ENCODE data around the gene PLAC9.
A peak's percentile ranks its signal among the peaks of the same experiment; 100 is the strongest.

The PLAC9 gene

DNA sequence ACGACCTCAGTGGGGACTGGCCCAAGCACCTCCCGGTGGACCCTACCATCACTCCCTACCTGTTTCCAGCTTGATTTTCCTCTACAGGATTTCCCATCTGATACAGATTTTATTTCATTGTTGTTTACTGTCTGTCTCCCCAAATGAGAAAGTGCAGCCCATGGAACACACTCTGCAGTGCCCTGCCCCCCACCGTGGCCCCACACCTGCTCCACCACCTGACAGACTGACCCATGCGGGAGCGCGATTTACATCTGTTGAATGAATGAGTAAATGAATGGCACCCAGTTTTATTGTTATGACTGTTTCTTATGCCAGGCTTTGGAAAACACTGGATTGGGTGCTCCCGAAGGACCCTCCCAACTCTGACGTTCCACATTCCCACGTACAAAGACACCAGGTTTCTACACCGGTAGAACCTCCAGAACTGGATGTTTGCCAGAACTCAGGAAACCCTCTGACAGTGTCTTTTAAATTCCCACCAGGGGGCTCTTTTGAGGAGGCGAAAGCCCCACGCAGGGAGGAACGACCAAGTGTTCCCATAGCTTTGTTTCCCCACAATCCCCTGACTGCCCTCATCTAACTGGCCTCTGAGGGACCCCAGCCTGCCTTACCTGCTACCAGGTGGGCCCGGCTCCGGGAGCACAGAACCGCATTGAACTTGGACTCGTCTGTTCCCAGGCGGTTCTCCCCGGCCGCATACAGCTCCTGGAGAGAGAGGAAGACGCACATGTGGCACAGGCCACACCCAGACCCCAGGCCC, 29.0 kb downstream of the PLAC9 start:
- no peak for DNase-seq

DNA sequence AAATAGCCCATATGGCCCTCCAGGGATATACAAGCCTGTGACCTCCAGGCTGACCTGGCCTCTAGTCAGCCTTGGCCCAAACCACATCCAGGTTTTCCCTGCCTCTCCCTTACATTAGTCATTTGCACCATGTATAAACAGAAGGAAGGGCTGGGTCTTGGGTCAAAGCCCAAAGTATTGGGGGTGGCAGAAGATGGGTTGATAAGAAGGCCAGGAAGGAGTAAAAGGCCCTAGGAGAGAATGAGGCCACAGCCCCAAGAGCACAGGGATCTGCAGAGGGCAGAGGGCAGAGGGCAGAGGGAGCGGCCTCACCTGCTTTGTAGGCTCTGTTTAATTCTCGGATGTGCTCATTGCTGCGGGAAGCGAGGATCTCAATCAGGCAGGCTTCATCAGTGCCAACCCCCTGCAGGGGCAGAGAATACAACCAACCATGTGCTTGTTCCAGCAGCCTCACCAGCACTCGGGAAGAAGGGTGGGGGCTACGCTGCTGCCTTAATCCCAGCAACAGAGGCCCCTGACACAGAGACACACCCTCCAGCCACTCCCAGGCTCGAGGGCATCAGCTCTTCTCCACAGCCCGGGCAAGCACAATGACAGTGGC, 31.3 kb downstream of the PLAC9 start:
- peak; percentile 76 for DNase-seq

DNA sequence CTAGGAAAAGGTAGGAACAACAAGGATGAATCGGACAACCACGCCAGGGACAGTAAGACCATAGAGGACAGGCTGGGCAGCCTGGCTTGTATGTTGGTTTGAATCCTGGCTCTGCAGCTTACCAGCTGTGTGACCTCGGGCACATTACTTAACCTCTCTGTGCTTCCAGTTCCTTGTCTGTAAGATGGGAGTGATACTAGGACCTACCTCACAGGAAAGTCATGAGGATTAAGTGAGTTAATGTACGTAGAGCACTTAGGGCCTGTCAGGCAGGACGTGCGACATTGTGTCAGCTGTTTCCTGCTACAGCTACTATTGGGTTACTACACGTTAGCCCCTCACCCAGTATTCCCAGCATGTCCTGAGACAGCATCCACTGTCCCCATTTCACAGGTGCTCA, 32.1 kb downstream of the PLAC9 start:
- no peak for DNase-seq

DNA sequence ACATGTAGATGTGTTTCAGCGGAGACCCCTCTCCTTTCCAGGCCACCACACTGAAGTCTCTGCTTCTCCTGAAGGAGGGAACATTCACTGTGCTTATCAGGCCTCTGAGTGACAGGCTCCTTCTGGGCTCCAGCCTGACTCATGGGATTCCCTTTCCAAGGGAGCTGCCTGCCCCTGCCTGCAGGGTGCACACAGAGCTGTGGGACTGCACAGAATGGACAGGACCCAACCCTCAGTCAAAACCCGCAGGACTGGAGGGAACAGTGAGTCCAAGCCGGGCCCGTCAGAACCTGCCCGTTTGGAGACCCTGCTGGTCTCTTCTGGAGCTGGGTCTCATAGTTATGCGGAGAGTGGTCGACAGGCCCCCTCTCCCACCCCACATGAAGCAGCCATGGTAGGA, 32.6 kb downstream of the PLAC9 start:
- peak; percentile 67 for DNase-seq

DNA sequence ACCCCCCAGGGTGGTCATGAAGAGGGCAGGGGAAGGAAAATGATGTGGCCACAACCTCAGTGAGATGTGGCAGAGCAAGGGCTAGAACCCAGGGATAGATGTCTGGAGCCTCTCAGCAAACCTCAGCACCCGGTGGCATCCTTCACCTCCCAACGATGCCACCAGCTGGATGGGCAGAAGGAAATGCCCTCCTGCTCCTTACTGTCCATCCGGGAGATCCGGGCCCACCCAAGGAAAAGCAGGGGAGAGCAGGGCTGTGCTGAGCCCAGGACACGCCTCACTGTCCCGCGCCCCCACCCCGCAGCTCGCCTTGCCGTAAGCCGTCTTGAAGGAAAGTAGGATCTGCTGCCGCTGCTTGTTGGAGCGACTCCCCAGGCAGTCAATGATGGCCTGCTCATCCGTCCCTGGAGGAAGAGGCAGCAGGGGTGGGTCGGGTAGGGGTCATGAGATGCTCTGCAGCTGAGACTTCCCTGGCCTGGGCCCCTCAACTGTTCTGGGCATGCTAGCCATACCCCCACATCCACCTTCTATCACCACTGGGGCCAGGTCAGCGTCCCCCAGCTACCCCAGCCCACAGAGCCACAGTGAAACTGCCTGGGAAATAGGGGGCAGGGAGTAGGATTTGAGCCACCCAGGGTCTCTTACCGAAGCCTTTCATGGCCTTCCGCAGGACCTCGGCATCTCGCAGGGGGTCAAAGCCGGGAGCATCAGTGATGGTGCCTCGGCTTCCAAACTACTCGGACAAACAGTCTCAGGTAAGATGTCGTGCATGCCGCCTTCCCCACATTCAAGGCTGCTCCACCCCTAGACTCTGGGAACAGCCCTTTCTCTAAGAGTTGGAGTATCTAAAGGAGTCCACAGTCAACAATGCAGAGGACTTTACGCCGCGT, 34.3 kb downstream of the PLAC9 start:
- DNase-seq: no peak

DNA sequence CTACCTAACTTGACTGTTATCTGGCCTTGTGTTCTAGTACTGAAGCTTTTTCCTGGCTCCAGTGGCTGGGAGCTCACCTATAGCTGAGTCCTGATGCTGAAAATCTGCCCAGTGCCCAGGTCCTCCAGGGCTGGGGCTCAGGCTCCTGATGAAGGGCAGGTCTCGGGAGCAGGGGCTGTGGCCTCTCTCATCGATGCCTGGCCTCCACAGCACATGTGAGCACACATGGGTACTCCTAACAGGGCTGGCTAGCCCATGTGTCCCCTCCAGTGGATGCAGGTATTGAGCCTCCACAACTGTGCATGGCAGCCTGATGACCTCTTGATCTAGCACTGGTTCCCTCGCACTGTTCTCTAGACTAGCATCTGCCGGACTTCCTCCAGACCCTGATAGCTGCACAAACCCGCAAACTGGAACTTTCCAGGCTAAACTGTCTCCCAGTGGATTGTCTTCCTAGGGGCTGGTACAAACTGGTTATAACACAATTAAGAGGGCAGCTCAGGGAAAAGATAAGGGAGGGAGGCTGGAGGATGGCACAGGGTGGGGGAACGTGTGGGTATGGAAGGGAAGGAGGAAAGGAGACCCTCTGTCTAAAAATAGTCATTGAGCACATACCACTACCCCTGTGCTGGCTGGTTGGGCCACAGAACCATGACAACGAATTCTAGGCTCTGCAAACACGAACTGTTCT, 35.1 kb downstream of the PLAC9 start:
- DNase-seq: no peak

DNA sequence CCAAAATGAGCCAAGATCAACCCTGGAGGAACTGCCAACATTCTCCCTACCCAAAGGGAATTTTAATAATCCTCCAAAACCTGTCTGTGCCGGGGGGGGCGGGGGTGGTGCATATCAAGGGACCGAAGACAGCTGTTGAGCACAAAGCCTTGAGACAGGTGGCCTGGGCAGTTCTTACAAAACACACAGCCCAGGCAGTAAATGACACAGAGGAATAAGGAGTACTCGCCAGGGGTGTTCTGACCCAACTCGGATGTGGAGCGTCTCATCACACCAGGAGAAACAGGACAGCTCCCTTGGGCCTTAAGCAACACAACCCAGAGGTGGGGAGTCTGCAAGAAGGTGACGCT, 35.6 kb downstream of the PLAC9 start:
- DNase-seq: no peak

DNA sequence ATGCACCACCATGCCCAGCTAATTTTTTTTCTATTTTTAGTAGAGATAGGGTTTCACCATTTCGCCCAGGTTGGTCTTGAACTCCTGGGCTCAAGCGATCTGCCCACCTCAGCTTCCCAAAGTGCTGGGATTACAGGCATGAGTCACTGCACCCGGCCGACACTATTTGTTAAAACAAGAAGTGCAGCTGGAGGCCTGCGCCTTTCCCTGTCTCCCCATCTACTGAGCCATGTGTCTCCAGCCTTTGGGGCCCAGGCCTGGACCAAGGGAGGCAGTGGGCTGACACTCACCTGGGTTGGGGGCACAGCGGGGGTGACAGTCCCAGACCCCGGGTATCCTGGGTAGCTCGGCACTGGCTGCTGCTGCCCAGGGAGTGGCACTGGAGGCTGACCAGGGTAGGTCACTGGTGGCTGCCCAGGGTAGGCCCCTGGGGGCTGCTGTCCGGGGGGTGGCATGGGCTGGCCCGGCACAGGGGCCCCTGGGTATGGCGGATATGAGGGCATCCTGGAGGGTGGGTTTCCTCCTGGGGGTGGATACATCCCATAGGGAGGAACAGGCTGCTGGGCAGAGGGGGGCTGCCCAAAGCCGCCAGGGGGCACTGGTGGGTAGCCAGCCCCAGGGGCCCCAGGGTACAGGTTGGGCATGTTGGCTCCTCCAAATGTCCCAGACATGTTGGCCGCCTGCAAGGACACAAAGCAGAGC, 36.3 kb downstream of the PLAC9 start:
- DNase-seq: no peak

DNA sequence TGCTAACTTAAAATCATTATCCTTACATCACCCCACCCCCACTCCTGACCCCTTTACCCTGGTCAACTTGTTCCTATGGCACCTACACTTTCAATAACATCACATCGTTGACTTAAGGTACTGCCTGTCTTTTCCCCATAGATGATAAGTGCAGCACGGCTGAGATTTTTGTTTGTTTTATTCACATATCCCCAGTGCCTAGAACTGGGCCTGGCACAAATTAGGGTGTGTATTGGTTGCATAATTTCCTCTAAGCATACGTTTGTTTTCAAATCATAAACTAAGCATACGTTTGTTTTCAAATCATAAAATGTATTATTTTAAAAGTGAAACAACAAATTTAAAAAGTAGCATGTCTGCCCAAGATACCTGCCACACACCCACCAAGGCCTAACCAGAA, 37.5 kb downstream of the PLAC9 start:
- no peak for DNase-seq

DNA sequence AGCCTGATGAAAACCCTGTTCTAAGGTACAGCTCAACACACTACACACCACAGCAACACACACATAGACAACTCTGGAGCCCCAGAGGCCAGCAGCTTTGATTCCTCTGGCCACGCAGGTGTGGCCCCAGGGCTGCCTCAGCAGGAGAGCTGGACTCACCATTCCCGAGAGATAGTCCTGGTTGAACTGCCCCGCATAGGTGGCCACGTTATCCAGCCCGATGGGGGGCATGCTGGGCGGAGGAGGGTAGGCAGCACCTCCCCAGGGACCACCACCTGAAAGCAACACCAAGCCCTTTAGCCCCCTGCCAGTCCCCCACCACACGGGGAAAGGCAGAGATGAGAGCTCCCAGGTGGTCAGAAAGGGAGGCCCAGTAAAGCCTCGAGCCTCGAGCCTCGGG, 38.1 kb downstream of the PLAC9 start:
- DNase-seq: no peak

DNA sequence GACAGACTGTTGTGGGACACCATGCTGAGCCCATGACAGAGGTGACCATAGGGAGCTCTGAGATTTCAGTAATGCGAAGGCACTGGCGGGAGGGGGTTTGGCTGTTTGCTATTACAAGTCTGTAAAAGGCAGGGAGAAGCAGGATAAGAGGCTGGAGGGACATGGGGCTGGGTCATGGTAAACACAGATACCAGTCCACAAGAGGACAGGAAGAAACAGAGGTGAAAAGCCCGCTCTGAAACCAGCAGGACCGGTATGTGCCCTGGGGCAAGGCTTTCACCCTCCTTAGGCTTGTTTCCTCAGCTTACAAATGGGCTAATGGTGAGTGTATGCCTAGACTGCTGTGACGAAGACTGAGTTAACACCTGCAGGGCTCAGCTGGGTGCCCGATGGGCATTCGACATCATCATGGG, 38.7 kb downstream of the PLAC9 start:
- DNase-seq: no peak

DNA sequence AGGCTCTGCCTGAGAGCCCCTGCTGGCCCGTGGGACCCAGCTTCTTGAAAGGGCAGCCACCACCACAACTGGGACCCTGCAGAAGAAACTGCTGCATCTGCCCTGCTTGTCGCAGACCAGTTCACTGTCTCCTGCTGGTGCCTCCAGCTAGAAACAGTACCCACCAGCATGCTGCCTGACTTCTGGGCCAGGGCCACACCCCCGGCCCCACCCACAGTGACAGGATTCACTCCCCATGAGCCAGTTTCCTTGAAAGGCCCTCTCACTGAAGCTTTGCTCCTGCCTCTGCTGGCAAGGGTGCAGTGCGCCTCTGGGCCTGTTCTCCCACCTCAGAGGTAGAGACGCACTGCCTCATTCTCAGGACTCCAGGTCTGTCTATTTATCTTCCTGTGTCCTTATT, 40.4 kb downstream of the PLAC9 start:
- no peak for DNase-seq

DNA sequence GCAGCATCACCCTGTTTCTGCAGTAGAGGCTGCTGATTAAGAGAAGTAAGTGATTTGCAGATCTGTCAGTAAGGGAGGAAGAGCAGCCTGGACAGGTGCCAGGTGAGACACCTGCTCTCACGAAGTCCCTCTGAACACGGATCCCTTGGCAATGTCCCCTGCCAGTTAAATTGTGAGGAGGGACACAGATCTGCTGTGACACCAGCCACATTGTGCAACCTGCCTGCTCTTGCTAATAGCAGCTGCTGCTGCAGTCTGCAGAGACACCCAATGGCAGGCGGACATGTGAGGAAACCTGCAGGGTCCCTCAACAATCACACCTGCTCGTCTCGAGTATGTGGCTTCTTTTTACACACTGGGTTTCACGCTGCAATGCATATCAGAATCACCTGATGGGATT, 40.9 kb downstream of the PLAC9 start:
- no peak for DNase-seq

DNA sequence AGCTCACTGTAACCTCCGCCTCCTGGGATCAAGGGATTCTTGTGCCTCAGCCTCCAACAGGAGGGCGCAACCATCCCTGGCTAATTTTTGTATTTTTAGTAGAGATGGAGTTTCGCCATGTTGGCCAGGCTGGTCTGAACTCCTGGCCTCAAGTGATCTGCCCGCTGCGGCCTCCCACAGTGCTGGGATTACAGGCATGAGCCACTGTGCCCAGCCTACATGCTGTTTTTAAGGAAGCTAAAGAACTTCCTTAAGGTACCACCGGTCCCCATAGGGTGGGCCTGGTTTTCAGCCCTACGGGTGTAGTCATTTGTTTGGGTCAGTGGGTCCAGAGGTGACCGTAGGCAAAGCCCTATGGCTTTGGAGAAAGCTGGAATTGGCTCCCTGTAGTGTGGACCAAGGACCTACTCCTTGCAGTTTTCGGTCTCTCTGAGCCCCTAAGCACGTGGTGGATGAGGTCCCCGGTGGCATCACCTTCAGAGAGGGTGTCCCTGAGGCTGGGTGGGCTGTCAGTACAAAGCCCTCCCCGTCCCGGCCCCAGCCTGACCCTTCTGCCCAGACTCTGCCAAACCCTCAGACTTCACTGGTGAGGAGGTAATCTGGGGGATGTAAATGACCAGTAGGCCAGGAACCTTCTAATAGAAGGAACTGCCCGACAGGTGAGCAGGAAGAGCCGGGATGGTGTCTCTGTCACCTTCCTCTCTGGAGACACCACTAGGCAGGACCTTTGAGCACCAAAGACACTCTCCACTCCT, 42.3 kb downstream of the PLAC9 start:
- DNase-seq: no peak

DNA sequence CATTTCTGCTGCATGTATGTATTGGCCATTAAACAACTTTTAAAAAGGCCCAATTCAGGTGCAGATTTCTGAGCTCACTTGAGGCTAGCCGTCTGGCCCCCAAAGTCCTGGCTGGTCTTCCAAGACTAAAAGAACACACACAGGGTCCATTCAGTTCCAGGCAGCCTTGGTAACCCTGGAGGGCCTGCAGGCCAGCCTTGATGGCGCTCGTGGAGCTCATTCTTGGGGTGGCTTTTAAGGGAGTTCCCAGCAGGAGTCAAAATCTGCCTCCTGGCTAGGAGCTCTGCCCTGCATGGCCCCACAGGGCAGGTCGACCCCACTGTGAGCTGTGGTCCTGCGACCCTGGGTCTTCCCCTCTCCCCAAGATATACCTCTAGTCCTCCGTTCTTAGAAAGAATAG, 44.0 kb downstream of the PLAC9 start:
- DNase-seq: no peak

DNA sequence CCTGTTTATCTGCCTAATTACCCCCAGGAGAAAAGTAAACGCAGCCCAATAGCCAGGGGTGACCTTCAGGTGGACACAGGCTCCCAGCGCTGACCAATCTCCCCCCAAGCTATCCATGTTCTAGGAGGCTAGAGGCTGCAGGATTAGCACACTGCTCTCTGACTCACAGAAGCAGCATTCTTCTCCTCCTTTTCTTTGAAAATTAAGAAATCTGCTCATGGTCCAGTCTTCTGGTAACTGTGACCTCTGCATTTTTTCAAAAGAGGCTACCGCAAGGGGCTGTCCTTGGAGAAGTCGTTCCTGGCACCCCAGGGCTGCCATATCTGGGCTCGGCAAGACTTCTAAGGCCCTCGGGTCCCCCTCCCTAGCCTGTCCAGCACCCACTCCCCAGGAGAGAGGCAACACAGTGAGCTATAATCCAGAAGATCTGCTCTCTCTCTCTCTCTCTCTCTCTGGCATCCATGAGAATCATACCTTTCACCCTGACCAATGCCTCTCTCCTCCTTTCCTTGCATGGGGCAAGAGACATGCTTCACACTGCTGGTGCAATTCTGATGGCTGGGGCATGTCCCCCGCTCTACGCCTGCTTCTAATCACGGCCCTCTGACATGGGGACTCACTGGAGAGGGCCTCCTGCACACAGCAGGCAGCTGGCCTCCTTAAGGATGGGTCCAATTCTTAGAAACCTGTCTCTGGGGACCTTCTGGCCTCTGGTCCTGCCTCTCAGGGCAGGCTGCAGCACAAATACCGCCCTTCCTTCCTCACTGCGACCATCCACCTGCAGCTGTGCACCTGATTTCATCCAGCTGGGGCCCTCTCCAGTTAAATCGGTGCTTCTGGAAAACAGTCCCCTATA, 45.5 kb downstream of the PLAC9 start:
- peak; percentile 41 for DNase-seq

DNA sequence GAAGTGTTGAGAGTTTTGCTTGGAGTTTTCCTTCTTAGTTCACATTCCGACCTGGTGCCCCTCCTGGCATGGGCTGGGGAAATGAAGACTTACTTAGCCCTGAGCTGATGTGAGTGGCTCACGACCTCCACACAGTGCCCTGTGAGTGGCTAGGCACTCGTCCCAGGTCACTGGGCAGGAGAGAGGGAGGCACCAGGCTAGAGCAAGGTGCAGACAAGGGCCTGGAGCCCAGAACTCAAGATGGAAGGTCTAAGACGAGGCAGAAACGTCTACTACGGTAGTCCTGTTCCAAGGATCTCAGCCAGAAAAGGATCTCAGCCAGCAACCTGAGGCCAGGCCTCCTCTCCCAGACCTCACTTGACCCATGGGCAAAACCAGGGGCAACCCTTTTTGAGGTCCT, 50.5 kb downstream of the PLAC9 start:
- no peak for DNase-seq

DNA sequence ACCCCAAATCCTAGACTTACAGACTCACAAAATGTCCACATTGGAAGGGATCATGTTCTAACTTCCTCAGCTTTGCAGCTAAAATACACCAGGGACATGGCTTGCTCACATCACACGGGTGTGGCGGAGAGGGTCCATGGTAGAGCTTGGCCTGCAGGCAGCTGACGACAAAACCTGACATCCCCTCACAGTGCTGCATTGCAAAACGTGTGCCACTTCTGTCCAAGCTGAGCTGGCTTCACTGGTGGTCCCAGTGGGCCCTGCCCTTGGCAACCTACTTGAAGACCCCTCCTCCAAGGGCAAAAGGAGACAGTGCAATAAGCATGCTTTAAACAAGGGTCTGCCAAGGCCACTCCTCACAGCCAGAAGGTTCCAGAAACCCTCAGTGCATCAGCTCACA, 50.9 kb downstream of the PLAC9 start:
- DNase-seq: no peak

DNA sequence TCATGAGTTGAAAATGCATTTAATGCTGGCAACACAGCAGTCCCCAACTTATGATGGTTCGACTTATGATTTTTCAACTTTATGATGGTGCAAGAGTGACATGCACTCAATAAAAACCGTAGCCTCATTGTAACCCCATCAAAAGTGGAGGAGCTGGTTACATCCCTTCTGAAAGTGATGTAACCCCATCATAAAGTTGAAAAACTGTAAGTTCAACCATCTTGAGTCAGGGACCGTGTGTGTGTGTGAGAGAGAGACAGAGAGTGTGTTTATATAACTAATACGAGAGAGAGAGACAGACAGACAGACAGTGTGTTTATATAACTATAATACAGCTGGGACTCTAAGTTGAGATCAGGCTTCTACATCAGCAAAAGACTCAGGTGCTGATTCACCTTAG, 51.8 kb downstream of the PLAC9 start:
- no peak for DNase-seq

DNA sequence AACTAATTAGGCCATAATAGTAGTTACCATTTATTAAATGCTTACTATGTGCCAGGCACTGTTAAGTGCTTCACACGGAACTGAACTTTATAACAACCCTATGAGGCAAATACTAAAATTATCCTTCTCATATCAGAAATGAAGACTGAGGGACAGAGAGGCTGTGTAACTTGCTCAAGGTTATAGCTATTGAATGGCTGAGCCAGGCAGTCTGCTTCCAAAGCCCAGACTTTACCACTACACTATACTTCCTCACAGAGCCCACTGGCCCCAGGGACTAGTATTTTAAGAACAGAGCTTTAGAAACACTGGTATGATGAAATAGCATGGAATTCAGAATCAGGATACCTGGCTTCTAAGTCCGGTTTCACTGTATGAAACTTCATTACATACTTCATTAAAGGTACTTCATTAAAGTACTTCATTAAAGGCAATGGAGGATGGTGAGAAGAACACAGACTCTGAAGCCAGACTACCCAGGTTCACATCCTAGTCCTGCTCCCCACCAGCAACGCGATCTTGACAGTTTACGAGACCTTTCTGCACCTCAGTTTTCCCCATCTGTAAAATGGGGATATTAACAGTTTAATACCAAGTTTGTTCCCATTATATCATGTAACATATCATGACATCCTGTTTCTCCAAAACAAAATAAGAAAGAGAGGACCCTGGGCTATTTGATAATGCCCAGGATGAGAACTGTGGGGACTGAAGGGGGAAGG, 53.2 kb downstream of the PLAC9 start:
- no peak for DNase-seq
